Epithelial cell of proximal tubule (primary cell): ENCODE results near the gene CALD1. TPM values are rescaled to one million over a fixed set of nuclear protein-coding genes. Genes with fewer than 3 reads are reported as not detected.

Experiments used
- DNase-seq: peaks from one replicate; pipeline ENCODE4 v3.0.0-alpha.2; 2011; ENCODE audit warnings: low read depth
- H3K4me3 ChIP-seq: 2 replicates; pipeline ENCODE4 v1.5.1; 2011; ENCODE audit warnings: low read depth, mild to moderate bottlenecking, low read length
- total RNA-seq: library from RNA; depleted of rRNA; stranded (reverse); fragments of >200 nt; gene quantifications from 2 replicates; pipeline ENCODE4 v1.2.3, GENCODE V29; 2015
- TF ChIP-seq, protein P1 (sequence below): conservative IDR thresholded peaks from 2 replicates; pipeline ENCODE4 v1.5.1; 2012; ENCODE audit warnings: low read depth, mild to moderate bottlenecking, low read length

Gene CALD1
- total RNA-seq, 1 donor from 2014 or later = 140 TPM

DNA sequence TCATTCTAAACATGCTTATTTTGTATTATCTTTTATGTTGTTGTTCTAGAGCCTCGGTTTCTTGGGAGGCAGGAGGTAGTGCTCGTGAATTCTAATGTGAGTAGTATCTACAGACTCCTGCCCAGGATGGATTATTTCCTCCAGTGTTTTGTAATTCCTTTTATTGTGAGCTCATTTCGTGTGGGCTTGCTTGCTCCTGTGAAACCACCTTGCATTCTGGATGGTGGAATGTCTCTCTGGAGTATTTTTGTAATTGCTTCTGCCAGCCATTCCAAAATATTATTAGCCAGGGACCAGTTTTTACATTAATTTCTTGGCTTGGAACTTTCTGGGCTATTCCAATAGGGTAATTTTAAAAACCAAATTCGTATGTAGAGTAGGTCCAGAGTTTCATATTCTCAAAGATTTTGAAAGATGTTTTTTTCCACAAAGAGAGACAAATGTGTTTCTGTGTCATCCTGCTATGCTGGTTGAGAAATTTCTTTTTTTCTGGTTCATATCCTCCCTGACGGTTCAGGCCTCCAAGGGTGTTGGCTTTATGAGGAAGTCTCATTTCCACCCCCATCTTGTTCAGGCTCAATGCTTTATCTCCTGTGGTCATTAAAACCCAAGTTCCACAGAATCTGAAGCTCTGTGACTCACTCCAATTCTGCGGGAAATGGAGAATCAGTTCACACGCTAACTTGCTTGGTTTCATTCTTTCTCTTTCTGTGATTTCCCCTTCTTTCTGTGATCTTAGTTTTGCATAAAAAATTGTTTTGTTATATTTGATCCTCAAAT is 41.7 kb upstream of the CALD1 start:
- TF ChIP-seq, protein P1, sequence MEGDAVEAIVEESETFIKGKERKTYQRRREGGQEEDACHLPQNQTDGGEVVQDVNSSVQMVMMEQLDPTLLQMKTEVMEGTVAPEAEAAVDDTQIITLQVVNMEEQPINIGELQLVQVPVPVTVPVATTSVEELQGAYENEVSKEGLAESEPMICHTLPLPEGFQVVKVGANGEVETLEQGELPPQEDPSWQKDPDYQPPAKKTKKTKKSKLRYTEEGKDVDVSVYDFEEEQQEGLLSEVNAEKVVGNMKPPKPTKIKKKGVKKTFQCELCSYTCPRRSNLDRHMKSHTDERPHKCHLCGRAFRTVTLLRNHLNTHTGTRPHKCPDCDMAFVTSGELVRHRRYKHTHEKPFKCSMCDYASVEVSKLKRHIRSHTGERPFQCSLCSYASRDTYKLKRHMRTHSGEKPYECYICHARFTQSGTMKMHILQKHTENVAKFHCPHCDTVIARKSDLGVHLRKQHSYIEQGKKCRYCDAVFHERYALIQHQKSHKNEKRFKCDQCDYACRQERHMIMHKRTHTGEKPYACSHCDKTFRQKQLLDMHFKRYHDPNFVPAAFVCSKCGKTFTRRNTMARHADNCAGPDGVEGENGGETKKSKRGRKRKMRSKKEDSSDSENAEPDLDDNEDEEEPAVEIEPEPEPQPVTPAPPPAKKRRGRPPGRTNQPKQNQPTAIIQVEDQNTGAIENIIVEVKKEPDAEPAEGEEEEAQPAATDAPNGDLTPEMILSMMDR = no peak
- DNase-seq = peak; percentile 42
- no peak overlapping the region for H3K4me3 ChIP-seq

DNA sequence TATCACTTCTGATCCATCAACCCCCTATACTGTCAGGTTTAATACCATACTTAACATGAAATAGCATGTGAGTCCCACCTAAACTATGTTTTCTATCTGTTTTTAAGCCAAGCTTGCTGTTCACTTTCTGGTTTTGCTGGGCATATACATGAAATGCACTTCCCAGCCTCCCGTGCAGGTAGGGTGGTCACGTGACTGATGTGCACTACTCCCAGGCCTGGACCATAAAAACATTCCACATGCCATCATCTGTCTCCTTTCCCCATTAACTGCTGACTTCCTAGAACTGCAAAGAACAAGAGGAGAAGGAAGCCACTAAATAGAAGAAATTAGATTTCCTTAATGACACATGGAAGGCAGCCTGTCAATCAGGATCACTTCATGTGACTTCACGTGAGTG is 40.1 kb upstream of the CALD1 start:
- no peak for DNase-seq
- TF ChIP-seq, protein P1 = no peak
- H3K4me3 ChIP-seq = no peak overlapping the region

DNA sequence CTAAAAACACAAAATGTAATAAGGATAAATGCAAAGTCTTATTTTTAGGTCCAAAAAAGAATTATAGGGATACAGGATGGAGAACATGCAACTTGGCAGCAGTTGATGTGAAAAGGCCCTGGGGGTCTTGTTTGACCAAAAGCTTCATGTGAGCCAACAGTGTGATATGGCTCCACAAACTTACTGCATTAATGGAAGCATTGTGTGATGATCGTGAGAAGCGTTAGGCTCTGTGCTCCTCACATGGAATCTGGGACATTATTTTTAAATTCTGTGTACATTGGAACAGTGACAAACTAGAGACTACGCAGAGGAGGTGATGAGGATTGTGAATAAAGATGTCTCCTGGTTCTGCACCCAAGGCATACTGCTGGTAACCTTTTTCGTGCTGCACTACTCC is 39.1 kb upstream of the CALD1 start:
- H3K4me3 ChIP-seq = no peak overlapping the region
- TF ChIP-seq, protein P1 = no peak
- DNase-seq = no peak

DNA sequence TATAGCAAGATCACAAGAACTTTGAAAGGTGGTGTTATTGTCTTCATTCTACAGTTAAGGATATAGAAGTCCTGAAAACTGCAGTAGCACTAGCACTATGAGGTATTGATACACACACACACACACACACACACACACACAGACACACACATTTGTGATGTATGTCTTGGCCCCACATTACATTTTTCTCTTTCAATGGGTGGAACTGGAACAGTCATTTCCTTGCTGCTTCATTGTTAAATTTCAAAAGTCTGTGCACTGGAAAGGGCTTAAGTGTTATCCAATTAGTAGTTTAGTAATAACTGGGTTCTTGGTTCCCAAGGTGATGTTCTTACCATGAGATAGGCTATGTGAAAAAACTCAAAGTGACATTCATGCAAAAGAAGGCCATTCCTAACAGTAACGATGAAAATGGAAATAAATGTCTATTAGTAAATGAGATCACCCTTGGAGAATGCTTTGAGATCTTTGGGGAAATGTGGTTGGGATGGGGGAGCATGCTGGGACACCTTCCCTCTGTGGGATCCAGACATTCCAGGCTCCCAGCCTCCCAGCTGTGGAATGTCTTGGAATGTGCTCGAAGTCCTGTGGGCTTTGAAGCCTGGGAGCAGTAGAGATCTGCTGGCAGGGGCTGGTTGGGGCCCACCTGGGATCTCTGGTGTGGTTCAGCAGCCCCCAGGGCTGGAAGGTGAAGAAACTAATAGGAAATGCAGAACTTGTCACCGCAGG is 37.4 kb upstream of the CALD1 start:
- no peak overlapping the region for H3K4me3 ChIP-seq
- TF ChIP-seq, protein P1 = no peak
- no peak for DNase-seq

DNA sequence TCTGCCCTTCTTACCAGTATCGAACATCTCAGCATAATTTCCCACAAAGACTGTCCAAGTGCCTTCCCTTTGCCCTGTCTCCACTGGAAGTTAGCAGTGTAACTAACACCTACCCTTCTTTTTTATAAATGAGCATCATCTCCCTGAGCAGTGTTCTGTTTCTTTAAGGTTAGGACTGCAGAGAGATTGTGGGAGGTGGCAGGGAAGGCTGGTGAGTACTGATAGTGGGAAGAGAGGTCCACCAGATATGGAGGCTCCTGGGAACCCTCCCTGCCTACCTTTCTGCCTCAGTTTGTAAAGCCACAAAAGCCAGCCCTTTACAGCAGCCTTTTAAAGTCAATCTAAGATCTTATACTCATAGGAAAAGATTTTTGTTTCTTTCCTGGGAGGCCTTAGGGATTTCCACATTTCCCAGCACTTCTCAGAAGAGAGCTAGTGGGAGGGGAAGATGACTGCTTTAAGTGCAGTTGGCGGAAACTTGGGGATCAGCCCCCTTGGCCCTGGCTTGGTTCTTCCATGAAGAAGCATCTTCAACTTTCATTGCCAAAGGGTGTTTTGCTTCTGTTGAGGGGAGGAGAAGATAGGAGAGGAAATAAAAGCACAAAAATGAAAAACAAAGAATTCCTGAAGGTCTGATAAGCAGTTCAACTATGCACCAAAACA is 36.6 kb upstream of the CALD1 start:
- DNase-seq = no peak
- TF ChIP-seq, protein P1 = no peak
- no peak overlapping the region for H3K4me3 ChIP-seq

DNA sequence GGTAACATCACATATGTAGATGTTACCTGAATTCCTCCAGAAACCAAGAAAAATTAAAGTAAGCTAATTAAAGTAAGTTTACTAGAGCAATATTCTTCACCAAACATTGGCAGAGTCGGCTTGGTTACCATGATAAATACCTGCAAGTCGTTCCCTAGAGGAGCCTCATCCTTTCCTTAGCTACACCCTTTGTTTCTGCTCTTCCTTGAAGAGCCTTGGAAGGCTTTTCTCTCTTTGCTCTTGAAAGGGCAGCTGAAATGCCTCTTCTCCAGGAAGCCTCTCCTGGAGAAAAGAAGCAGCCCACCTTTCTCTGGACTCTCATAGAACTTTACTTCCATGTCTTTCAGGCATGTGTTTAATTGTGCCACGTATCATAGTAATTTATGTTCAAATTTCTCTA is 34.9 kb upstream of the CALD1 start:
- no peak overlapping the region for H3K4me3 ChIP-seq
- TF ChIP-seq, protein P1 = no peak
- no peak for DNase-seq
